ENCODE results near the gene ALKBH8. TPM values are rescaled to one million over a fixed set of nuclear protein-coding genes. Genes with fewer than 3 reads are reported as not detected.
A peak's percentile ranks its signal among the peaks of the same experiment; 100 is the strongest.

Gene ALKBH8
- total and polyA plus RNA-seq, 2 of the 13 experiments (the other 11 are each of a cell fraction or from before 2014, with no cell fraction given) = 2.4 to 9.1 TPM

DNA sequence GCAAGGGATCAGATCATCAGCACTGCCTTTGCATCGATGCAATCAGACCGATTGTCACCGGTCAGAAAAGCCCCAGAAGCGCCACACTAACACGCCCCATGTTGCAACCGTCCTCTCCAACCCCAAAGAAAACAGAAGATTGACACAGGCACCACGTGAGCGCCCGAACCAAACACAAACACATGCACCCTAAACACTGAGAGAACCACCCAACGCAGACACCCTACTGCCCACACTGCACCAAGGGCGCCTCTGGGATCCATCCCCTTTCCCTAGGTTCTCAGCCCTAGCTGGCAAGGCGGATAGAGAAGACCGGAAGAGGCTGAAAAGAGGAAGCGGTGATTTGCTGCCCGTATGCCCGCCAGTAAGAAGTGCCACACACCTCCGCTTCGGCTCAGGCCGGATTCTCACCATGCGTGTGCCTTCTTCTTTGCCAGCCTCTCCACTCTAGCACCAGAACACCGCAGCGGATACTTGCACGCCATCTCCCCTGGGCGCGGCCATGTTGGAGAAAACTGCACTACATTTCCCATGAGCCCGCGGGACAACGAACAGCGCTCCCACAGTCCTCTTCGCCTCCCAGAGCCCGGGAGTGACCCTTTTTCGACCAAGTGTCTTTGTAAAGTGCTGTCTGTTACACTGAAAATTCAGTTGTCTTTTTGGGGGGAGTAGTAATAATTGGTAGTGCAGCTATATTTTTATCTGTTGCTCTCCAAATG, at the start of gene ALKBH8 (continued):
- TF ChIP-seq ZBTB7B (CRISPR knock-in tag; IDR thresholded peaks at IDR 0.05) (0 out of 2 replicates have a peak, but pooled peaks have one; percentile 19), ZSCAN22 (CRISPR knock-in tag; IDR thresholded peaks at IDR 0.05) (no peak), ASH2L (IDR thresholded peaks at IDR 0.05; ENCODE audit: insufficient read length, low read depth, low read length) (peak; percentile 72), ZFP41 (CRISPR knock-in tag; IDR thresholded peaks at IDR 0.05; ENCODE audit: borderline replicate concordance) (peak; percentile 65; the same call in 1 of the 2 replicates), ZNF790 (CRISPR knock-in tag; IDR thresholded peaks at IDR 0.05; ENCODE audit: borderline replicate concordance) (peak; percentile 54; the same call in 1 of the 2 replicates)
- TF ChIP-seq, protein P1, sequence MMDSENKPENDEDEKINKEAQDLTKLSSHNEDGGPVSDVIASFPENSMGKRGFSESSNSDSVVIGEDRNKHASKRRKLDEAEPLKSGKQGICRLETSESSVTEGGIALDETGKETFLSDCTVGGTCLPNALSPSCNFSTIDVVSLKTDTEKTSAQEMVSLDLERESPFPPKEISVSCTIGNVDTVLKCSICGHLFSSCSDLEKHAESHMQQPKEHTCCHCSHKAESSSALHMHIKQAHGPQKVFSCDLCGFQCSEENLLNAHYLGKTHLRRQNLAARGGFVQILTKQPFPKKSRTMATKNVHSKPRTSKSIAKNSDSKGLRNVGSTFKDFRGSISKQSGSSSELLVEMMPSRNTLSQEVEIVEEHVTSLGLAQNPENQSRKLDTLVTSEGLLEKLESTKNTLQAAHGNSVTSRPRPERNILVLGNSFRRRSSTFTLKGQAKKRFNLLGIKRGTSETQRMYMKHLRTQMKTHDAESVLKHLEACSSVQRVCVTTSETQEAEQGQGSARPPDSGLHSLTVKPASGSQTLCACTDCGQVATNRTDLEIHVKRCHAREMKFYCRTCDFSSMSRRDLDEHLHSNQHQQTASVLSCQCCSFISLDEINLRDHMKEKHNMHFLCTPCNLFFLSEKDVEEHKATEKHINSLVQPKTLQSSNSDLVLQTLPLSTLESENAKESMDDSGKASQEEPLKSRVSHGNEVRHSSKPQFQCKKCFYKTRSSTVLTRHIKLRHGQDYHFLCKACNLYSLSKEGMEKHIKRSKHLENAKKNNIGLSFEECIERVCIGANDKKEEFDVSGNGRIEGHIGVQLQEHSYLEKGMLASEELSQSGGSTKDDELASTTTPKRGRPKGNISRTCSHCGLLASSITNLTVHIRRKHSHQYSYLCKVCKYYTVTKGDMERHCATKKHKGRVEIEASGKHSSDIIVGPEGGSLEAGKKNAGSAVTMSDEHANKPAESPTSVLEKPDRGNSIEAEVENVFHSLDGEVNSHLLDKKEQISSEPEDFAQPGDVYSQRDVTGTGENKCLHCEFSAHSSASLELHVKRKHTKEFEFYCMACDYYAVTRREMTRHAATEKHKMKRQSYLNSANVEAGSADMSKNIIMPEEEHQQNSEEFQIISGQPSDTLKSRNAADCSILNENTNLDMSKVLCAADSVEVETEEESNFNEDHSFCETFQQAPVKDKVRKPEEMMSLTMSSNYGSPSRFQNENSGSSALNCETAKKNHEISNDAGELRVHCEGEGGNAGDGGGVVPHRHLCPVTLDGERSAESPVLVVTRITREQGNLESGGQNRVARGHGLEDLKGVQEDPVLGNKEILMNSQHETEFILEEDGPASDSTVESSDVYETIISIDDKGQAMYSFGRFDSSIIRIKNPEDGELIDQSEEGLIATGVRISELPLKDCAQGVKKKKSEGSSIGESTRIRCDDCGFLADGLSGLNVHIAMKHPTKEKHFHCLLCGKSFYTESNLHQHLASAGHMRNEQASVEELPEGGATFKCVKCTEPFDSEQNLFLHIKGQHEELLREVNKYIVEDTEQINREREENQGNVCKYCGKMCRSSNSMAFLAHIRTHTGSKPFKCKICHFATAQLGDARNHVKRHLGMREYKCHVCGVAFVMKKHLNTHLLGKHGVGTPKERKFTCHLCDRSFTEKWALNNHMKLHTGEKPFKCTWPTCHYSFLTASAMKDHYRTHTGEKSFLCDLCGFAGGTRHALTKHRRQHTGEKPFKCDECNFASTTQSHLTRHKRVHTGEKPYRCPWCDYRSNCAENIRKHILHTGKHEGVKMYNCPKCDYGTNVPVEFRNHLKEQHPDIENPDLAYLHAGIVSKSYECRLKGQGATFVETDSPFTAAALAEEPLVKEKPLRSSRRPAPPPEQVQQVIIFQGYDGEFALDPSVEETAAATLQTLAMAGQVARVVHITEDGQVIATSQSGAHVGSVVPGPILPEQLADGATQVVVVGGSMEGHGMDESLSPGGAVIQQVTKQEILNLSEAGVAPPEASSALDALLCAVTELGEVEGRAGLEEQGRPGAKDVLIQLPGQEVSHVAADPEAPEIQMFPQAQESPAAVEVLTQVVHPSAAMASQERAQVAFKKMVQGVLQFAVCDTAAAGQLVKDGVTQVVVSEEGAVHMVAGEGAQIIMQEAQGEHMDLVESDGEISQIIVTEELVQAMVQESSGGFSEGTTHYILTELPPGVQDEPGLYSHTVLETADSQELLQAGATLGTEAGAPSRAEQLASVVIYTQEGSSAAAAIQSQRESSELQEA (CRISPR knock-in tag; IDR thresholded peaks at IDR 0.05; ENCODE audit: not compliant biosample characterization) = no peak
- TF ChIP-seq, protein P2, sequence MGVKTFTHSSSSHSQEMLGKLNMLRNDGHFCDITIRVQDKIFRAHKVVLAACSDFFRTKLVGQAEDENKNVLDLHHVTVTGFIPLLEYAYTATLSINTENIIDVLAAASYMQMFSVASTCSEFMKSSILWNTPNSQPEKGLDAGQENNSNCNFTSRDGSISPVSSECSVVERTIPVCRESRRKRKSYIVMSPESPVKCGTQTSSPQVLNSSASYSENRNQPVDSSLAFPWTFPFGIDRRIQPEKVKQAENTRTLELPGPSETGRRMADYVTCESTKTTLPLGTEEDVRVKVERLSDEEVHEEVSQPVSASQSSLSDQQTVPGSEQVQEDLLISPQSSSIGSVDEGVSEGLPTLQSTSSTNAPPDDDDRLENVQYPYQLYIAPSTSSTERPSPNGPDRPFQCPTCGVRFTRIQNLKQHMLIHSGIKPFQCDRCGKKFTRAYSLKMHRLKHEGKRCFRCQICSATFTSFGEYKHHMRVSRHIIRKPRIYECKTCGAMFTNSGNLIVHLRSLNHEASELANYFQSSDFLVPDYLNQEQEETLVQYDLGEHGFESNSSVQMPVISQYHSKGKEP (CRISPR knock-in tag; IDR thresholded peaks at IDR 0.05) = no peak
- TF ChIP-seq, protein P3, sequence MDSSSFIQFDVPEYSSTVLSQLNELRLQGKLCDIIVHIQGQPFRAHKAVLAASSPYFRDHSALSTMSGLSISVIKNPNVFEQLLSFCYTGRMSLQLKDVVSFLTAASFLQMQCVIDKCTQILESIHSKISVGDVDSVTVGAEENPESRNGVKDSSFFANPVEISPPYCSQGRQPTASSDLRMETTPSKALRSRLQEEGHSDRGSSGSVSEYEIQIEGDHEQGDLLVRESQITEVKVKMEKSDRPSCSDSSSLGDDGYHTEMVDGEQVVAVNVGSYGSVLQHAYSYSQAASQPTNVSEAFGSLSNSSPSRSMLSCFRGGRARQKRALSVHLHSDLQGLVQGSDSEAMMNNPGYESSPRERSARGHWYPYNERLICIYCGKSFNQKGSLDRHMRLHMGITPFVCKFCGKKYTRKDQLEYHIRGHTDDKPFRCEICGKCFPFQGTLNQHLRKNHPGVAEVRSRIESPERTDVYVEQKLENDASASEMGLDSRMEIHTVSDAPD (CRISPR knock-in tag; IDR thresholded peaks at IDR 0.05) = no peak
- TF ChIP-seq, protein P4, sequence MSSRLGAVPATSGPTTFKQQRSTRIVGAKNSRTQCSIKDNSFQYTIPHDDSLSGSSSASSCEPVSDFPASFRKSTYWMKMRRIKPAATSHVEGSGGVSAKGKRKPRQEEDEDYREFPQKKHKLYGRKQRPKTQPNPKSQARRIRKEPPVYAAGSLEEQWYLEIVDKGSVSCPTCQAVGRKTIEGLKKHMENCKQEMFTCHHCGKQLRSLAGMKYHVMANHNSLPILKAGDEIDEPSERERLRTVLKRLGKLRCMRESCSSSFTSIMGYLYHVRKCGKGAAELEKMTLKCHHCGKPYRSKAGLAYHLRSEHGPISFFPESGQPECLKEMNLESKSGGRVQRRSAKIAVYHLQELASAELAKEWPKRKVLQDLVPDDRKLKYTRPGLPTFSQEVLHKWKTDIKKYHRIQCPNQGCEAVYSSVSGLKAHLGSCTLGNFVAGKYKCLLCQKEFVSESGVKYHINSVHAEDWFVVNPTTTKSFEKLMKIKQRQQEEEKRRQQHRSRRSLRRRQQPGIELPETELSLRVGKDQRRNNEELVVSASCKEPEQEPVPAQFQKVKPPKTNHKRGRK (CRISPR knock-in tag; IDR thresholded peaks at IDR 0.05) = no peak
